ENCODE results near the gene CARF.

GRCh38 chr2:203033395-203033794, 121.3 kb downstream of the CARF start:
- TF ChIP-seq CTCF (conservative IDR thresholded peaks at IDR 0.05) (no peak), ZFX (IDR thresholded peaks at IDR 0.05) (no peak)

All from C4-2B (cell line).